HG03342 (cell line): ENCODE results near the gene SERPINA4.
"Not testable (repeated sequence)": the region's sequence is repeated elsewhere in the genome, so short reads cannot be mapped to it uniquely, and the experiment has no call there.

ENCODE experiments used
- ATAC-seq: cut with Tn5 transposase; IDR thresholded peaks from one replicate; pipeline ENCODE4 v1.9.1; 2021; ENCODE audit warnings: mild to moderate bottlenecking, moderate library complexity; ENCODE audit not compliant: unreplicated experiment

Gene SERPINA4

GRCh38 chr14:94588311-94588710, 27.1 kb downstream of the SERPINA4 start:
- ATAC-seq, result no peak

GRCh38 chr14:94591073-94591472, 29.8 kb downstream of the SERPINA4 start:
- no peak for ATAC-seq

- ATAC-seq, result no peak
These were observed 30.6 kb downstream of the SERPINA4 start for GRCh38 chr14:94591871-94592270.

- ATAC-seq, result no peak
These were observed 31.2 kb downstream of the SERPINA4 start for GRCh38 chr14:94592457-94592856.

- ATAC-seq, result no peak
These were observed 32.1 kb downstream of the SERPINA4 start for GRCh38 chr14:94593376-94593748.

- no peak for ATAC-seq
These were observed 32.6 kb downstream of the SERPINA4 start for GRCh38 chr14:94593749-94594431.

- no peak for ATAC-seq
These were observed 33.2 kb downstream of the SERPINA4 start for GRCh38 chr14:94594441-94594840.

- ATAC-seq, result no peak
These were observed 34.7 kb downstream of the SERPINA4 start for GRCh38 chr14:94595912-94596311.

GRCh38 chr14:94596361-94596760, 35.1 kb downstream of the SERPINA4 start:
- ATAC-seq, result no peak

- no peak for ATAC-seq
These were observed 36.5 kb downstream of the SERPINA4 start for GRCh38 chr14:94597788-94598187.

- no peak for ATAC-seq
These were observed 37.2 kb downstream of the SERPINA4 start for GRCh38 chr14:94598506-94598815.

- no peak for ATAC-seq
These were observed 37.8 kb downstream of the SERPINA4 start for GRCh38 chr14:94598816-94599655.

- no peak for ATAC-seq
These were observed 38.4 kb downstream of the SERPINA4 start for GRCh38 chr14:94599656-94600004.

GRCh38 chr14:94600148-94600545, 38.9 kb downstream of the SERPINA4 start:
- no peak for ATAC-seq

- no peak for ATAC-seq
These were observed 40.7 kb downstream of the SERPINA4 start for GRCh38 chr14:94601884-94602391.

GRCh38 chr14:94602722-94603121, 41.5 kb downstream of the SERPINA4 start:
- no peak for ATAC-seq

- no peak for ATAC-seq
These were observed 44.1 kb downstream of the SERPINA4 start for GRCh38 chr14:94605361-94605760.

- not testable (repeated sequence) for ATAC-seq
These were observed 47.7 kb downstream of the SERPINA4 start for GRCh38 chr14:94608966-94609365.

GRCh38 chr14:94611179-94611578, 49.9 kb downstream of the SERPINA4 start:
- no peak for ATAC-seq

GRCh38 chr14:94612174-94612573, 50.9 kb downstream of the SERPINA4 start, which contains the start of gene SERPINA3:
Gene SERPINA3, plus strand, starts transcription at chr14:94612391. Its CDS starts 2,051 bp downstream, at chr14:94614442.
- ATAC-seq, result no peak

GRCh38 chr14:94612580-94613554, 51.6 kb downstream of the SERPINA4 start:
- no peak for ATAC-seq
